Brain microvascular endothelial cell (primary cell): Measurements from ENCODE around the gene ROBO1.
A peak's percentile ranks its signal among the peaks of the same experiment; 100 is the strongest.

ENCODE experiments used
- DNase-seq: peaks from one replicate; pipeline ENCODE4 v3.0.0-alpha.2; 2020
- H3K27ac ChIP-seq: fragments of 250-450 bp; sonication (Bioruptor Pico); 2 replicates; pipeline ENCODE4 v1.5.1; 2020; ENCODE audit warnings: mild to moderate bottlenecking, moderate library complexity
- H3K27me3 ChIP-seq: fragments of 250-450 bp; sonication (Bioruptor Pico); replicated peaks from 2 replicates; pipeline ENCODE4 v1.5.1; 2020; ENCODE audit warnings: mild to moderate bottlenecking
- H3K36me3 ChIP-seq: fragments of 250-450 bp; sonication (Bioruptor Pico); replicated peaks from 2 replicates; pipeline ENCODE4 v1.5.1; 2020; ENCODE audit warnings: mild to moderate bottlenecking
- H3K4me3 ChIP-seq: 2 replicates; pipeline ENCODE4 v1.5.1; 2011; ENCODE audit warnings: low read depth, mild to moderate bottlenecking, control low read depth, low read length, moderate library complexity
- CTCF ChIP-seq: IDR thresholded peaks from 2 replicates; pipeline ENCODE4 v1.5.1; 2011; ENCODE audit warnings: low read depth, mild to moderate bottlenecking, moderate library complexity, low read length, control low read depth, inconsistent platforms; ENCODE audit errors: missing control alignments
- in situ Hi-C: cut with HindIII; loops from 2 replicates; pipeline ENCODE4 v1.10.0; 2017; ENCODE audit warnings: low sequenced_read_pairs, low pct_ligation_motif_present

ROBO1 gene

GRCh38 chr3:79421273-79421672, 346.5 kb downstream of the ROBO1 start:
- in situ Hi-C loops = no loop called here
- TF ChIP-seq CTCF = no peak
- Histone ChIP-seq H3K27ac (no peak overlapping the region), H3K27me3 (no peaks in the 10 kb centered on the region), H3K4me3 (no peak overlapping the region), H3K36me3 (no peaks in the 10 kb centered on the region)
- DNase-seq = no peak

DNA sequence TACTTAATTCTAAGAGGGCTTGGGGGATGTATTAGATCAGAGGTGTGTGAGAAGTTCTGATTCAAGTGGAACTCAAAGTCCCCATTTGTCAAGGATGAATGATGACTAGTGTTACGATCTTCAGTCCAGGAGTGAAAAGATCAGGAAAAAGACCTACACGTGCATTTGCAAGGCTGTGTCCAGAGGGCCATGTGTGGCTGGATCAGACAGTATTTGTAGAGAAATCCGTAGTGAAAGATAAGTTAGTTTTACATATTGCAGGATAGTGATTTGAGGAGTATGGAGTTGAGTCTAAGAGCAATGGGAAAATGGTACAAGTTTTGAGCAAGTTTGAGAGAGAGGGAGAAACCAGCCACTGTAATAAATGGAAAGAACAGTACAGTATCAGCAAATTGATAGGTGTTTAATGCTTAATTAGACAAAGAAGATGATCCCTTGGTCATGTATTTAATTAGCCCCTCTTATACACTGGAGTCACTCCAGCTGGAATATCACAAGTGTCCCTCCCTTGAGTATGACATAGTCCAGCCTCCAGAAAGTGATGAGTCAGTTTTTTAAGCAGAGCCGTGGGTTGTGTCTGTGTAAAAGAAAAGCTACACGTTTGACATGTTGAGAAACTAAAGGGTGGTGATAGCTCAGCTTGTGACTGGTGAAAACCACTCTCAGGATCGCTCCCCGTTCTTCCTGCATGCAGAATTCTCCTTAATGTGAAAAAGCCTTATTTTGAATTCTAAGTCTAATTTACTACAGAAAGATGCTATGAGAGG, 348.8 kb downstream of the ROBO1 start:
- Histone ChIP-seq H3K36me3 (no peaks in the 10 kb centered on the region), H3K27ac (no peak overlapping the region), H3K27me3 (no peaks in the 10 kb centered on the region), H3K4me3 (no peak overlapping the region)
- in situ Hi-C loops = no loop called here
- no peak for TF ChIP-seq CTCF
- no peak for DNase-seq

- Histone ChIP-seq H3K36me3 (no peaks in the 10 kb centered on the region), H3K27ac (no peak overlapping the region), H3K27me3 (no peaks in the 10 kb centered on the region), H3K4me3 (no peak overlapping the region)
- DNase-seq = no peak
- in situ Hi-C loops = no loop called here
- TF ChIP-seq CTCF = no peak
Measured at GRCh38 chr3:79415356-79415755, 352.4 kb downstream of the ROBO1 start.

DNA sequence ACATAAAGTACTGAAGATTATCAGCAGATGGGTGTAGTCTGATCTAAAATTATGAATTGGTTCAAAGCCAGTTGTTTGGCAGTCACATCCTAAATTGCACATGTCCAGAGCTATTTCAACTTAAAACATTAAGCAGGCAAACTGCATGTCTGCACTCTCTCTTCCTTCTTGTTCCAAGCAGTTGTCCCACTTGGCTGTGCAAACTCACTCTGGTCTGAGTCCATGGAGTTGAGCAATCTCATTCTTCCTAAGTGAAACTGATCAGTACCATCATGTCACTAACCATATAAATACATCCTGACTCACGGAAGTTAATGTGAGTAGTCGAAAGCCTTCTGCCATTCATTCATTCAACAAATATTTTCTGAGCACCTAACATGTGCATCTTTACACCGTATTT, 353.0 kb downstream of the ROBO1 start:
- H3K4me3 ChIP-seq = no peak overlapping the region
- H3K27me3 ChIP-seq = no peaks in the 10 kb centered on the region
- in situ Hi-C loops = no loop called here
- no peak for TF ChIP-seq CTCF
- H3K27ac ChIP-seq = no peak overlapping the region
- H3K36me3 ChIP-seq = no peaks in the 10 kb centered on the region
- DNase-seq = peak; percentile 29

- DNase-seq = no peak
- Histone ChIP-seq H3K4me3 (no peak overlapping the region), H3K36me3 (no peaks in the 10 kb centered on the region), H3K27me3 (no peaks in the 10 kb centered on the region), H3K27ac (no peak overlapping the region)
- in situ Hi-C loops = no loop called here
- TF ChIP-seq CTCF = no peak
Measured at GRCh38 chr3:79414035-79414434, 353.8 kb downstream of the ROBO1 start.

GRCh38 chr3:79412537-79412936, 355.3 kb downstream of the ROBO1 start:
- TF ChIP-seq CTCF = no peak
- Histone ChIP-seq H3K27me3 (no peaks in the 10 kb centered on the region), H3K27ac (no peak overlapping the region), H3K4me3 (no peak overlapping the region), H3K36me3 (no peaks in the 10 kb centered on the region)
- in situ Hi-C loops = no loop called here
- DNase-seq = no peak
